GM18520 (cell line): ENCODE data around the gene SELENOS.

Source experiments
- ATAC-seq: cut with Tn5 transposase; IDR thresholded peaks from one replicate; pipeline ENCODE4 v1.9.1; 2021; ENCODE audit not compliant: unreplicated experiment

SELENOS gene

GRCh38 chr15:101225658-101226057, 51.6 kb downstream of the SELENOS start:
- no peak for ATAC-seq
